ENCODE data around the gene EIF3A.

DNA sequence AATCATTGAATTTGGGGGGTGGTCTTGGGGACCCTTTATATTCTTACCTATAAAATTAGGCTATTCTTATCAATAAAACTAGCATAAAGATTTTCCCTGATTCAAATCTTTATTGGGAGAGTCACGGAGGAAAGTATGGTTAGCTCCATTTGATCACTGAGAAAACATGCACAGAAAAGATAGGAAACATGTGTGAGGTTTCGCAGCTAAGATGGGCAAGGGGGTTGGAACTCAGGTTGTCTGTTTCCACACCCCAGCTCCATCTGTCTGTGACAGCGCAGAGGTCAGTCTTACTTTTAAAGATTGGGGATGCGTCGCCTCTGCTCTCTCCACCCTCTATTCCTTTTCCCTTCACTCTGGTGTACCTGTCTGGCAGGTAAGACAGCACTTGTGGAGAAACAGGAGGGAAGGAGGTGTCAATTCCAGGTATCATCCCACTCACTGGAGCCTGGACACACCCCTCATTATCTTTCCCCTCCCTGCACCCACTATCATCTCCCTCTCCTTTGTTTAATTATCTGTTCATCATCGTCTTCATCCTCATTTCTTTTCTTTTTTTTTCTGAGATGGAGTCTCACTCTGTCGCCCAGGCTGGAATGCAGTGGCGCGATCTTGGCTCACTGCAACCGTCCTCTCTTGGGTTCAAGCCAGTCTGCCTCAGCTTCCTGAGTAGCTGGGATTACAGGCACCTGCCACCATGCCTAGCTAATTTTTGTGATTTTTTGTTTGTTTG lies 20.9 kb upstream of the EIF3A start:
- TF ChIP-seq, protein P1, sequence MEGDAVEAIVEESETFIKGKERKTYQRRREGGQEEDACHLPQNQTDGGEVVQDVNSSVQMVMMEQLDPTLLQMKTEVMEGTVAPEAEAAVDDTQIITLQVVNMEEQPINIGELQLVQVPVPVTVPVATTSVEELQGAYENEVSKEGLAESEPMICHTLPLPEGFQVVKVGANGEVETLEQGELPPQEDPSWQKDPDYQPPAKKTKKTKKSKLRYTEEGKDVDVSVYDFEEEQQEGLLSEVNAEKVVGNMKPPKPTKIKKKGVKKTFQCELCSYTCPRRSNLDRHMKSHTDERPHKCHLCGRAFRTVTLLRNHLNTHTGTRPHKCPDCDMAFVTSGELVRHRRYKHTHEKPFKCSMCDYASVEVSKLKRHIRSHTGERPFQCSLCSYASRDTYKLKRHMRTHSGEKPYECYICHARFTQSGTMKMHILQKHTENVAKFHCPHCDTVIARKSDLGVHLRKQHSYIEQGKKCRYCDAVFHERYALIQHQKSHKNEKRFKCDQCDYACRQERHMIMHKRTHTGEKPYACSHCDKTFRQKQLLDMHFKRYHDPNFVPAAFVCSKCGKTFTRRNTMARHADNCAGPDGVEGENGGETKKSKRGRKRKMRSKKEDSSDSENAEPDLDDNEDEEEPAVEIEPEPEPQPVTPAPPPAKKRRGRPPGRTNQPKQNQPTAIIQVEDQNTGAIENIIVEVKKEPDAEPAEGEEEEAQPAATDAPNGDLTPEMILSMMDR (conservative IDR thresholded peaks at IDR 0.05 in 1 of 2, IDR thresholded peaks at IDR 0.05 in 1 of 2; ENCODE audit: low read depth in 1 of 2, low read length in 2 of 2), result no peak
- no peak for TF ChIP-seq EZH2 (IDR thresholded peaks at IDR 0.05; ENCODE audit: low read length, missing control alignments)

Data from fibroblast of lung (primary cell).